Body of pancreas (tissue), 4 donors: ENCODE data around the gene CTIF. TPM values are rescaled to one million over a fixed set of nuclear protein-coding genes. Genes with fewer than 3 reads are reported as not detected.

Experiments
- ATAC-seq: fragments of 150-250 bp; one replicate; pipeline ENCODE4 v1.9.1; 2016
- DNase-seq, 4 donors: peaks; one replicate each; pipeline ENCODE4 v3.0.0-alpha.2; 2019
- H3K27ac ChIP-seq, 4 donors: fragments of 200-600 bp; sonication (generic); 1 replicate in 3 of 4; 2 replicates in 1 of 4; pipeline versions ENCODE4 v1.5.1 to v1.6.1; 2016 to 2019; ENCODE audit warnings: mild to moderate bottlenecking in 1 of 4, mixed read lengths in 1 of 4, moderate library complexity in 1 of 4
- H3K27me3 ChIP-seq, 2 donors: fragments of 200-600 bp; sonication (generic); one replicate each; pipeline ENCODE4 v1.6.0; 2016; ENCODE audit warnings: mild to moderate bottlenecking in 1 of 2
- H3K36me3 ChIP-seq, 2 donors: fragments of 200-600 bp; sonication (generic); replicated peaks in 1 of 2; 2 replicates each; pipeline ENCODE4 v1.5.1; 2016; ENCODE audit warnings: low read depth in 2 of 2; ENCODE audit not compliant: insufficient read depth in 1 of 2
- H3K4me1 ChIP-seq: fragments of 200-600 bp; sonication (generic); one replicate; pipeline ENCODE4 v1.6.0; 2016
- H3K4me3 ChIP-seq, 2 donors: fragments of 200-600 bp; sonication (generic); 1 replicate in 1 of 2; 2 replicates in 1 of 2; pipeline ENCODE4 v1.5.1; 2016 to 2019
- H3K9me3 ChIP-seq, 3 donors: fragments of 200-600 bp; sonication (generic); 1 replicate in 2 of 3; 2 replicates in 1 of 3; pipeline ENCODE4 v1.5.1; 2016
- POLR2A ChIP-seq, 3 donors: fragments of 450-650 bp; IDR thresholded peaks; one replicate each; pipeline ENCODE4 v1.6.1; 2016; ENCODE audit warnings: antibody characterized with exemption in 3 of 3, mild to moderate bottlenecking in 2 of 3
- WGBS, 2 donors: methylation state at CpG; one replicate each; pipeline ENCODE4 v1.1.5; 2017; 5-methylcytosine and 5-hydroxymethylcytosine counted together
- intact Hi-C: fragments of 100-400 bp; cut with DNase I; formaldehyde crosslinking; loops from one replicate; pipeline ENCODE4 v1.15.1; 2023
- total RNA-seq, 2 donors: library from RNA; depleted of rRNA; stranded (reverse); fragments of >200 nt; gene quantifications; one replicate each; pipeline ENCODE4 v1.1.0, GENCODE V29; 2016
- TF ChIP-seq, protein P1 (sequence below), 7 experiments: fragments of 450-650 bp in 4 of 7; fragments of 200-600 bp in 3 of 7; sonication (generic) in 3 of 7; IDR thresholded peaks; one replicate each; pipeline ENCODE4 v1.5.1; 2016 to 2019; ENCODE audit warnings: antibody characterized with exemption in 7 of 7

The CTIF gene
- total RNA-seq, 2 donors from 2014 or later: 18.7 to 24.4 TPM

DNA sequence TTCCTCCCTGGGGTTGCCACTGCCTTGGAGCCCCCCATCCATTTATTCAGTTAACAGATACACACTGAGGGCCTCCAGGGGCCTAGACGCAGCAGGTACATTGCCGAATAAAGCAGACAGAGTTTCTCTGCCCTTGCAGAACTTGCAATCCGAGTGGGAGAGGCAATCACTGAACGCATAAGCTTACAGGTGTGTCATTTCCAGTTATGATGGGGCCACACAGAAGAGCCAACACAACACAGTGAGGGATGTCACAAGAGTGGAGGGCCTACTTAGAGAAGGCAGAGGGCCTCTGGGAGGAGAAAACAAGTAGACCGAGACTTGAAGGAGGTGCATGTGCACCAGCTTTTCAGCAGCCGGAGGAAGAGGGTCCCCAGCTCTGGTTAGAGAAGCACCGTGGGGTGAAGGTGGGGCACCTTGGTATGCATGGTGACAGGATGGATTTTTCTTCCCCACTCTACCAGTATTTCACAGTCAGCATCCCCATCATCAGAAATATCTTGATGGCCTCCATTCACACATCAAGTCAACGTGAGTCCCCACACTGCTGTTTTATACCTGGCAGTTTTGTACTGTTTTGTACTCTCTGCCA is 261.0 kb downstream of the CTIF start:
- H3K9me3 ChIP-seq: no peaks in the 10 kb centered on the region
- 86 to 98% methylated on average over 8 of the region's 8 CpGs for WGBS, 2 donors
- TF ChIP-seq POLR2A (IDR thresholded peaks at IDR 0.05): no peak
- TF ChIP-seq, protein P1, sequence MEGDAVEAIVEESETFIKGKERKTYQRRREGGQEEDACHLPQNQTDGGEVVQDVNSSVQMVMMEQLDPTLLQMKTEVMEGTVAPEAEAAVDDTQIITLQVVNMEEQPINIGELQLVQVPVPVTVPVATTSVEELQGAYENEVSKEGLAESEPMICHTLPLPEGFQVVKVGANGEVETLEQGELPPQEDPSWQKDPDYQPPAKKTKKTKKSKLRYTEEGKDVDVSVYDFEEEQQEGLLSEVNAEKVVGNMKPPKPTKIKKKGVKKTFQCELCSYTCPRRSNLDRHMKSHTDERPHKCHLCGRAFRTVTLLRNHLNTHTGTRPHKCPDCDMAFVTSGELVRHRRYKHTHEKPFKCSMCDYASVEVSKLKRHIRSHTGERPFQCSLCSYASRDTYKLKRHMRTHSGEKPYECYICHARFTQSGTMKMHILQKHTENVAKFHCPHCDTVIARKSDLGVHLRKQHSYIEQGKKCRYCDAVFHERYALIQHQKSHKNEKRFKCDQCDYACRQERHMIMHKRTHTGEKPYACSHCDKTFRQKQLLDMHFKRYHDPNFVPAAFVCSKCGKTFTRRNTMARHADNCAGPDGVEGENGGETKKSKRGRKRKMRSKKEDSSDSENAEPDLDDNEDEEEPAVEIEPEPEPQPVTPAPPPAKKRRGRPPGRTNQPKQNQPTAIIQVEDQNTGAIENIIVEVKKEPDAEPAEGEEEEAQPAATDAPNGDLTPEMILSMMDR (IDR thresholded peaks at IDR 0.05): no peak
- no peaks in the 10 kb centered on the region for H3K27me3 ChIP-seq
- no peak overlapping the region for H3K27ac ChIP-seq
- DNase-seq: peak in 3 of 4 donors; percentile 2 to 10 (median 3)
- no peaks in the 10 kb centered on the region for H3K36me3 ChIP-seq
- intact Hi-C loops: no loop called here
- no peak overlapping the region for H3K4me3 ChIP-seq
- peaks cover 20% of the 10 kb centered on the region for H3K4me1 ChIP-seq
- ATAC-seq: no peak

DNA sequence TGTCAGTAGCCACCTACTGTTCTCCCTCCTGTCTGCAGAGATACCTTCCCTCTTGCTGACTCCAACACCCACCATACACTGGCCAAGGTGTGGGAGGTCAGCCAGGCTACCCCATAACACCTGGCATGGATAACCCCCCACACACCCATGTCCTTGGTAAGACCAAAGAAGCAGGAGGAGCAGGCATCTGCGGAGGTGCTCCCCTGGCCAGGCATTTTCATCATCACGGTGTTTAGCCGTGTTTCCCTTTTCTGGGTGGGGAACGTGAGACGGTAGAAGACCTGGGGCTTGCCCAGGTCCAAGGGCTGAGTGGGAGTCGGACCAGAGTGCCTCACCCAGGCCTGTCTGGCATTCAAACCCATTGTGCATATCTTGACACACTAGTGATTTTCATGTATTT is 261.6 kb downstream of the CTIF start:
- Histone ChIP-seq H3K36me3 (no peaks in the 10 kb centered on the region), H3K27ac (no peak overlapping the region), H3K27me3 (no peaks in the 10 kb centered on the region), H3K4me1 (peaks cover 20% of the 10 kb centered on the region), H3K4me3 (no peak overlapping the region), H3K9me3 (no peaks in the 10 kb centered on the region)
- 96 to 100% methylated on average over 3 to 6 of the region's 6 CpGs for WGBS, 2 donors
- intact Hi-C loops: no loop called here
- peak in 3 of 4 donors; percentile 3 to 7 (median 4) for DNase-seq
- TF ChIP-seq, protein P1 (IDR thresholded peaks at IDR 0.05): no peak
- TF ChIP-seq POLR2A (IDR thresholded peaks at IDR 0.05): no peak
- no peak for ATAC-seq

DNA sequence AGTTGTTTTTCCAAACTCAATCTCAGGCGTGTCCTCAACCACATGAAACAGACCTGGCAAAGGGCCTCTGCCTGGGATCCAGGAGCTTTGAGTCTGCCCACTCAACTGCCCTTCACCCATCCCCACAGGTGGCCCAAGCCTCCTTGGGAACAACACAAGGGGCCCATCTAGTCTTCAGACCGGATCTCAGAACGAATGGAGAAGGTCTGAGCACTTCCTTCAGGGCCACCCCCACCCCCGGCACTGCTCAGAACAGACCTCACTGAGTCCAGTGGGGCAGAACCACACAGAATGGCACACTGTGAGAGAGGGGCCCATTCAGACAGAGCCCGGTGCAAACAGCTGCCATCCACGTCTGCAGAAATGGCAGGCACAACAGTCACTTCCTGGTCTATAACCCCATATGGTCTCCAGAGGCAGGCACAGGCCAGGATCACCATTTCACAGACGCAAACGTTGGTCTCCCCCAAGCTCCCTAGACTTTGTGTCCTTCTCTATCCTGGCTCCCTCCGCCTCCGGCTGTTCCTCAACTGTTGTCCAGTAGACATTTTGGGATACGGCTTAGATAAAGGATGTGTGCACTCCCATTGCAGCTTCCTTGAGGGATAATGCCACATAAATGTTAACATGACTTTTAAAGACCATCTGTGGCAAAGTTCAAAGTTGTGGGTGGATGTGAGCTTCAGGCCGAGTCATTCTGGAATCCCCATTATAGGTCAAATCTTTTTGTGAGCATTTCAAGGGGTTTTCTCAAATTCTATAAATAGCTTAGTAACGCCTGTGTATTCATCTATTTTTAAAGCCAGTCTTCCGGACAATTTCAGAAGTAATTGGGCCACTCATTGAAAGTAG is 262.3 kb downstream of the CTIF start:
- intact Hi-C loops: no loop called here
- peak in 3 of 4 donors; percentile 6 to 9 (median 8) for DNase-seq
- no peak for ATAC-seq
- no peaks in the 10 kb centered on the region for H3K9me3 ChIP-seq
- TF ChIP-seq POLR2A (IDR thresholded peaks at IDR 0.05): no peak
- TF ChIP-seq, protein P1 (IDR thresholded peaks at IDR 0.05): no peak
- peaks cover 20% of the 10 kb centered on the region for H3K4me1 ChIP-seq
- no peaks in the 10 kb centered on the region for H3K27me3 ChIP-seq
- peak overlapping the region in 2 of 4 donors; percentile 22 to 35 for H3K27ac ChIP-seq
- no peaks in the 10 kb centered on the region for H3K36me3 ChIP-seq
- WGBS, 2 donors: 88 to 89% methylated on average over 13 to 14 of the region's 14 CpGs
- H3K4me3 ChIP-seq: no peak overlapping the region

DNA sequence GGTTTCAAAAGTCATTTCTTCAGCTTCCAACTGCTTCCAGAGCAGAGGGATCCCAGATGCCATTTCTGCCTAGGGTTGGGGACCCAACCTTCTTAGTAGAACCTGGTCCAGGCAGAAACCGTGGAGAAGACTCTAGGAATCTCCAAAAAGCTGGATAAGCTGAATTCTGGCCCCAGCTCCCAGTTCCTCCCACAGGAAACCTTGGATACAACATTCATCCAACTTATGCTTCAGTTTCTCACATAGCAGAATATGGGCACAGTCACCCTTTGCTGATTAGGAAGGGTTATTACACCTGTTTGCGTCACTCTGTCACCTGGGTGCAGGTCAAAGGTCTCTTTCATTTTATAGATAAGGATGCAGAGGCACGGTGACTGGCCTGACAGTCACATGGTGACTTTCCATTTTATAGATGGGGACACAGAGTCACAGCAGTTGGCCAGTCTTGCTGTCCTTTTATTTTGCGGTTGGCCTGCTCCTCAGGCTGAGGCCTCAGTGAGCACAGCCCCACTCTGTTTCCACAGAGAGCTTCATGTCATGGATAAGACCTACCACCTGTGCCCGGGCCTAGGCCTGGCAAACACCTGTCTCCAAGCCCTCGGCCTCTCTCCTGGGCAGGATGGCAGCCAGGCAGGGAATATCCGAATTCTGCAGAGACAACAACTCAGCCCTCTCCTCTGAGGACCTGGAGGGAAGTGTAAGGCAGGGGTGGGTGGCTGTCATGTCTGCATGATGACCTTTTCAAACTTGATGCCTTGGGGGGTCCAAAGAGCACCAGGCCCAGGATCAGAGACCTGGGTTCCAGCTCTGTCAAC is 263.1 kb downstream of the CTIF start:
- Histone ChIP-seq H3K9me3 (no peaks in the 10 kb centered on the region), H3K4me3 (no peak overlapping the region), H3K27me3 (no peaks in the 10 kb centered on the region), H3K36me3 (no peaks in the 10 kb centered on the region), H3K27ac (peak overlapping the region; percentile 22 to 42 (median 35)), H3K4me1 (peaks cover 20% of the 10 kb centered on the region)
- ATAC-seq (peak; percentile 77), DNase-seq (peak; percentile 41 to 61 (median 53))
- TF ChIP-seq POLR2A (IDR thresholded peaks at IDR 0.05): no peak
- TF ChIP-seq, protein P1 (IDR thresholded peaks at IDR 0.05): no peak
- 33 to 57% methylated on average over 4 to 7 of the region's 7 CpGs for WGBS, 2 donors
- intact Hi-C loops: no loop called here
